ENCODE results near the gene TFCP2L1. TPM values are rescaled to one million over a fixed set of nuclear protein-coding genes. Genes with fewer than 3 reads are reported as not detected.

Gene TFCP2L1
- total RNA-seq, 3 donors from 2014 or later = 0.03 to 0.08 (median 0.05) TPM

- no peaks in the 10 kb centered on the region for H3K9me3 Mint-ChIP-seq
- H3K4me1 Mint-ChIP-seq (ENCODE audit: low read depth) = no peaks in the 10 kb centered on the region
- ATAC-seq (no peak), DNase-seq (no peak)
- no peaks in the 10 kb centered on the region for H3K36me3 Mint-ChIP-seq (ENCODE audit: insufficient read depth)
- H3K27me3 Mint-ChIP-seq (ENCODE audit: low read depth) = peaks cover 2% of the 10 kb centered on the region
- H3K4me3 Mint-ChIP-seq = no peak overlapping the region
Measured at GRCh38 chr2:121217627-121218026, 67.4 kb downstream of the TFCP2L1 start.

DNA sequence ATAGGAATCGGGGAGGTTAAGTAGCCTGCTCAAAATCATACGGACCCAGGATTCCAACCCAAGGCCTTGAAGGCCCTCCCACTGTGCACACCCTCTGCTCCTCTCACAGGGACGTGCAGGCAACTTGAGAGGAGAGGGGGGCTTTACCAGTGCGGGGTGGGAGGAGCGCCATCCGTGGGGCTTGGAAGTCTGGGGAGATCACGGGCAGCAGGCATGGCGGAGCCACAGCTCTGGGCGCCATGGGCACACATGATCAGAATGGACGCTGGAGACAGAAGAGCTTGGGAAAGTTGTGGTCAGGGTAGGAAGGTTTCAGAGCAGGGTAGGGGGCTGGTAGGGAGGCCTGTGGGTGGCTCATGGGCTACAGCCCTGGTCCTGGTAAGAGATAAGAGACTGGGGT, 70.7 kb downstream of the TFCP2L1 start:
- no peak for ATAC-seq
- no peak for DNase-seq
- no peaks in the 10 kb centered on the region for H3K36me3 Mint-ChIP-seq (ENCODE audit: insufficient read depth)
- no peak overlapping the region for H3K4me3 Mint-ChIP-seq
- H3K9me3 Mint-ChIP-seq = no peaks in the 10 kb centered on the region
- H3K4me1 Mint-ChIP-seq (ENCODE audit: low read depth) = no peaks in the 10 kb centered on the region
- no peaks in the 10 kb centered on the region for H3K27me3 Mint-ChIP-seq (ENCODE audit: low read depth)

DNA sequence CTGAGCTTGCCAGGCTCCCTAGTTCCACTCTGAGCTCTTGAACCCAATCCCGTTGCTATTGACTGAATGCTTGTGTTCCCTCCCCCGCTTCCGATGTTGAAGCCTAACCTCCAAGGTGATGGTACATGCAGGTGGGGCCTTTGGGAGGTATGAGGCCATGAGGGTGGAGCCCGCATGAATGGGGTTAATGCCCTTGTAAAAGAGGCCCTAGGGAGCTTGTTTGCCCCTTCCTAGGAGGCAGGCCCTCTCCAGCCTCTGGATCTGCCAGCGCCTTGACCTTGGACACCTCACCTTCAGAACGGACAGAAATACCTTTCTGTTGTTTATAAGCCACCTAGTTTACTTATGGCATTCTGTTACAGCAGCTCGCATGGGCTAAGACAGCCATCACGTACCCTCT, 71.6 kb downstream of the TFCP2L1 start:
- H3K4me3 Mint-ChIP-seq = no peak overlapping the region
- no peaks in the 10 kb centered on the region for H3K4me1 Mint-ChIP-seq (ENCODE audit: low read depth)
- no peaks in the 10 kb centered on the region for H3K9me3 Mint-ChIP-seq
- H3K36me3 Mint-ChIP-seq (ENCODE audit: insufficient read depth) = no peaks in the 10 kb centered on the region
- ATAC-seq = no peak
- no peaks in the 10 kb centered on the region for H3K27me3 Mint-ChIP-seq (ENCODE audit: low read depth)
- DNase-seq = no peak

- DNase-seq (no peak), ATAC-seq (no peak)
- Mint-ChIP-seq H3K27me3 (ENCODE audit: low read depth) (no peaks in the 10 kb centered on the region), H3K4me3 (no peak overlapping the region), H3K36me3 (ENCODE audit: insufficient read depth) (no peaks in the 10 kb centered on the region), H3K9me3 (no peaks in the 10 kb centered on the region), H3K4me1 (ENCODE audit: low read depth) (no peaks in the 10 kb centered on the region)
Measured at GRCh38 chr2:121212661-121213325, 72.2 kb downstream of the TFCP2L1 start.

- Mint-ChIP-seq H3K27me3 (ENCODE audit: low read depth) (no peaks in the 10 kb centered on the region), H3K9me3 (no peaks in the 10 kb centered on the region), H3K36me3 (ENCODE audit: insufficient read depth) (no peaks in the 10 kb centered on the region), H3K4me3 (no peak overlapping the region), H3K4me1 (ENCODE audit: low read depth) (no peaks in the 10 kb centered on the region)
- ATAC-seq (no peak), DNase-seq (no peak)
Measured at GRCh38 chr2:121211689-121212151, 73.3 kb downstream of the TFCP2L1 start.

DNA sequence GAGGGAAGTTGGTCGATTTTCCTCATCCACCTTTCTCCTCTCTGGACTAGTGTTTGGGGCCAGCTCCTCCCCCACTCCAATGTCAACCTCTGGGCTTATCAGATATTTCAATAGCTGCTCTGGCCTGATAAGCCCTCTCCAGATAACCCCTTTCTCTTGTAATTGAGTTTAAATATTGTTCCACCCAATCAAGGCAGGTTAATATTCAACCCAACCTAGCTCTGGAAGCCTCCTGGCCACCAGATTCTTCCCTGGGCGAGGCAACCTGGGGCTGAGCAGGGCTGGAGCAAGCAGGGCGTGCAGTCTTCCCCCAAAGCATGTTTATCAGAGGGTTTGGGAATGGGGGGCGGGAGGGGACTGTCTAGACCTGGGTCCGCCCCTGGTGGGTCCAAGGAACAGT, 73.8 kb downstream of the TFCP2L1 start:
- DNase-seq = no peak
- no peak for ATAC-seq
- no peaks in the 10 kb centered on the region for H3K4me1 Mint-ChIP-seq (ENCODE audit: low read depth)
- no peaks in the 10 kb centered on the region for H3K36me3 Mint-ChIP-seq (ENCODE audit: insufficient read depth)
- H3K4me3 Mint-ChIP-seq = no peak overlapping the region
- H3K9me3 Mint-ChIP-seq = no peaks in the 10 kb centered on the region
- no peaks in the 10 kb centered on the region for H3K27me3 Mint-ChIP-seq (ENCODE audit: low read depth)

DNA sequence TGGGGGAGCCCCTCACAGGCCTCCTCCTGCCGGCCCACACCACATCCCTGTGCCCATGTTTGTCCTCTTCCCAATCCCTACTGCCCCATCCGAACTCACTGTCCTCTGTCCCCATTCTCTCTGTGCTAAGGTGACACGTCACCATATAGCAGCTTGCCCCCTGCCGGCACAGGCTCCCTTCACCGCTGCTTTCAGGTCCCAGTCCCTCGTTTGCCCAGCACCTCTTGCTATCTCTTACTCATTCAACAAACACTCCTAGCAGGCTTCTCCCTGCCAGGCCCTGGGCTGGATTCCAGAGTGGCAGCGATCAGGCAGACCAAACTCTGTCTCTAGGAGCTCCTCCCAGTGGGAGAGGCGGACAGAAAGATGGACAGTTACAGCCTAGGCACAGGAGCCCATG, 74.3 kb downstream of the TFCP2L1 start:
- no peak overlapping the region for H3K4me3 Mint-ChIP-seq
- no peak for ATAC-seq
- no peak for DNase-seq
- no peaks in the 10 kb centered on the region for H3K9me3 Mint-ChIP-seq
- H3K4me1 Mint-ChIP-seq (ENCODE audit: low read depth) = no peaks in the 10 kb centered on the region
- no peaks in the 10 kb centered on the region for H3K27me3 Mint-ChIP-seq (ENCODE audit: low read depth)
- H3K36me3 Mint-ChIP-seq (ENCODE audit: insufficient read depth) = no peaks in the 10 kb centered on the region

GRCh38 chr2:121209014-121209610, 75.9 kb downstream of the TFCP2L1 start:
- H3K27me3 Mint-ChIP-seq (ENCODE audit: low read depth) = no peaks in the 10 kb centered on the region
- peak in 1 of 2 donors; percentile 13 for ATAC-seq
- H3K4me3 Mint-ChIP-seq = no peak overlapping the region
- DNase-seq = no peak
- H3K36me3 Mint-ChIP-seq (ENCODE audit: insufficient read depth) = no peaks in the 10 kb centered on the region
- H3K9me3 Mint-ChIP-seq = no peaks in the 10 kb centered on the region
- no peaks in the 10 kb centered on the region for H3K4me1 Mint-ChIP-seq (ENCODE audit: low read depth)

DNA sequence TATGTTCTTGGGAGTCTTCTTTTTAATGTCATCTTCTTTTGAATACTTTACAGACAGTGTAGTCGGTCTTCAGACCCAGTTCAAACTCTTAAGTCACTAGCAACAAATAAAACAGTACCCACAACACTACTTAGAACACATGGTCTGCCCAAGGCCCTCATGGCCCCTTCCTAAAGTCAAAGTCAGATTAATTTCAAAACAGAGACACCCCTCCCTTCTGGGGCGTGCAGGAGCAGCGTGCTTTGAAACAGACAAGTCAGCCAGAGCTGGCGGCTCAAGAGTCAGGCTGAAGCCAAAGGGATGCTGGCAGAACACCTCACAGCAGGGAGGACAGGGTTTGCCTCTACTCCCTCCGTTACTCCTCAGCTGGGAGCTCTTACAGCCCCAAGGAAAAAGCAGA, 77.5 kb downstream of the TFCP2L1 start:
- H3K4me1 Mint-ChIP-seq (ENCODE audit: low read depth) = no peaks in the 10 kb centered on the region
- no peaks in the 10 kb centered on the region for H3K9me3 Mint-ChIP-seq
- DNase-seq (no peak), ATAC-seq (no peak)
- no peak overlapping the region for H3K4me3 Mint-ChIP-seq
- H3K27me3 Mint-ChIP-seq (ENCODE audit: low read depth) = no peaks in the 10 kb centered on the region
- H3K36me3 Mint-ChIP-seq (ENCODE audit: insufficient read depth) = no peaks in the 10 kb centered on the region

DNA sequence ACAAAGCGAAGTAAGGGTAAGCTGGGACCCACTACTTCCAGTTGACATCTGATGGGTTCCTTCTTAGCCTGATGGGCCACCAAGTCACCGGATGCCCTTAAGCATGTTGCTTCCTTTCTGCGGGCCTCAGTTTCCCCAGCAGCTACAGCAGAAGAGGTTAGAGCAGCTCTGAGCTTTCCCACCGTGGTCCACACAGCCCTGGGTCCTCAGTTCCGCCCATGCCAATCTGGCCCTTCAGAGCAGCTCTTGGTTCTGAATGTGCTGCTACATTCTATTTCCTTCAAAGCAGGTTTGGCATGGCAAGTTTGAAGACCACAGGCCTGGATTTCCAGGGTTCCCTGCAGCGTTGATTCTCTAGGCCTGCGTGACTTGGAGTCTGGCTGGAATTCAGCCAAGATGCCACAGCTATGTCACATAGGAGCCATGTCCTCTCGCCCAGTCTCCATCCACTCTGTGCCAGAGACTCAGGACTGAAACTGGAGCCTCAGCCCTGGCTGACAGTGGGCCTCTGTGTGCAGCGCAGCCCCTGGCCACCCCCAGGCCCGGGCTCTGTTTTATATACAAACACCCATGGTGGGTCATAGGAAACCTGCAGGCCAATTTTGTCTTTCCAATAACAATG, 79.6 kb downstream of the TFCP2L1 start:
- ATAC-seq = no peak

GRCh38 chr2:121203591-121204249, 81.3 kb downstream of the TFCP2L1 start:
- Mint-ChIP-seq H3K9me3 (no peaks in the 10 kb centered on the region), H3K4me1 (ENCODE audit: low read depth) (no peaks in the 10 kb centered on the region), H3K36me3 (ENCODE audit: insufficient read depth) (no peaks in the 10 kb centered on the region), H3K27me3 (ENCODE audit: low read depth) (no peaks in the 10 kb centered on the region), H3K4me3 (no peak overlapping the region)
- ATAC-seq (no peak), DNase-seq (no peak)

More for the DNA sequence above, 79.6 kb downstream of the TFCP2L1 start:
- no peaks in the 10 kb centered on the region for H3K36me3 Mint-ChIP-seq (ENCODE audit: insufficient read depth)
- no peak for DNase-seq
- no peaks in the 10 kb centered on the region for H3K27me3 Mint-ChIP-seq (ENCODE audit: low read depth)
- no peaks in the 10 kb centered on the region for H3K9me3 Mint-ChIP-seq
- H3K4me1 Mint-ChIP-seq (ENCODE audit: low read depth) = no peaks in the 10 kb centered on the region
- H3K4me3 Mint-ChIP-seq = no peak overlapping the region

DNA sequence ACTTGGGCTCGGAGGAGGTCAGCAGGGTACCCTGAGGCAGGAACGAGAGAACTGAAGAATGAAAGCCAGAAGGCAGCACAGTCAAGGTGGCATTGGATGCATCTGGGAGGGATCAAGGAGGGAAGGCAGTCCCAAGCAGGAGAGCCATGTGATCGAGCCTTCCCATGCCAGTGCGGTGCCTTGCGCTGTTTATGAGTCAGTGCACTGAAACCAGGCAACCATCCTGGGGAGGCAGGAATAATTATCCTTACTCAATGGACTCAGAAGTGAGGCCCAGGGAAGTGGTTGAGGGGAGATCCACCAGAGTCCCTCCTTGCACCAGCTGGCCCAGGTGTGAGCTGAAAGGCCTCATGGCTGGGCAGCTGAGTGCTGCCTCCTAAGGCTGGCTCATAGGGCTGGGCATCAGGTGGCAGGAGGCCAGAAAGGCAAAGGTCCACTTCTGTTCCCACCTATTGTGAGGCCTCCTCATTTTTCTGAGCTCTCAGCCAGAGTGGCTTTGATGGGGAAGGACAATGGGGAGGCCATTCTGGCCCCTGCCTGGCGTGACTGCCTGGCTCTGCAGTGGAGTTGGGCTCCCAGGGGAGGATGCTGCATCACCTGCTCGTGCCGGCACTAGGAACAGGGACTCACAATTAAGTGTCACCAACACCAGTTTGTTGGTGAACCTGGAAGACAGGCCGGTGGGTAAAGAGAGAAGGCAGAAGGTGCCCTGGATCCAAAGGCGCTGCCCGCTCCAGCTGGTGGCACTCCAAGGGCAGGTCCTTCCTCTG, 82.3 kb downstream of the TFCP2L1 start:
- Mint-ChIP-seq H3K4me3 (no peak overlapping the region), H3K9me3 (no peaks in the 10 kb centered on the region), H3K4me1 (ENCODE audit: low read depth) (no peaks in the 10 kb centered on the region), H3K36me3 (ENCODE audit: insufficient read depth) (no peaks in the 10 kb centered on the region), H3K27me3 (ENCODE audit: low read depth) (no peaks in the 10 kb centered on the region)
- DNase-seq (no peak), ATAC-seq (no peak)

DNA sequence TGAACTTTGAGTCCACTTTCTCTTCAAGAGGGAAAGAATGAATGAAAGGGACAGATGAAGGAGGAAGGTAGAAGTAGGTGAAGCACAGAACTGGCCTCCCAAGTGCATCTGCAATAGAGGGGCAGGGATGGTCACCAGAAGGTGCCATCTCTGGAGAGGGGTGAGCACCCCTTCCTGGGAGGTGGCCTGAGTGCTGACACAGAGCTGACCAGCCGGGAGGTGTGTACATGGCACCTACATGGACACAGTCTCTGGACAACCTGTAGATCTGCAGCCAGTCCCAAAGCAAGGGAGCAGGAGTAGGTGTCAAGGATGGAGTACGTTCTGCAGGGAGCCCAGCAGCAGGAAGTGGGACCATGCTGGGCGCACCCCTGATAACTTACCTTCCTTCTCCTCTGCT, 83.2 kb downstream of the TFCP2L1 start:
- ATAC-seq (no peak), DNase-seq (no peak)
- H3K27me3 Mint-ChIP-seq (ENCODE audit: low read depth) = no peaks in the 10 kb centered on the region
- H3K4me1 Mint-ChIP-seq (ENCODE audit: low read depth) = no peaks in the 10 kb centered on the region
- H3K4me3 Mint-ChIP-seq = no peak overlapping the region
- H3K9me3 Mint-ChIP-seq = no peaks in the 10 kb centered on the region
- H3K36me3 Mint-ChIP-seq (ENCODE audit: insufficient read depth) = no peaks in the 10 kb centered on the region
